ENCODE measurements around the gene ADCY10.

DNA sequence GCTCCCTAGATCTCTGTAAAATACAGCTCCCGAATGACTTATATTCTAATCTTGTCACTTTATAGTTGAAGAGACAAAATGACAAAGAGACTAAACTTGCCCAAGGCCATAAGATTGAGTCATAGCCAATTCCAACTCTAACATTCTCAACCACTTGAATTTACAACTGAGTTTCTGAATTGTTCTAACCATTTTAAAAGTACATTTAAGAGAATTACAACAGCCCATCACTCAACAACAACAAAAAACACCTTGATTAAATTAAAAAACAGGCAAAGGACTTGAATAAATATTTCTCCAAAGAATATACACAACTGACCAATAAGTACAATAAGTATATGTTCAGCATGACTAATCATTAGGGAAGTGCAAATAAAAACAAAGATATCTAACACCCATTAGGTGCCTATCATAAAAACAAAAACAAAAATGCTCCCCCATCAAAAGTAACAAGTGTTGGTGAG, 8.7 kb upstream of the ADCY10 start:
- TF ChIP-seq EP300 (IDR thresholded peaks at IDR 0.05) (no peak), CTCF (IDR thresholded peaks at IDR 0.05) (no peak)

All from sigmoid colon (tissue), 4 donors.